GM23338 (cell line): Measurements from ENCODE around the gene ADGRB3. TPM values are rescaled to one million over a fixed set of nuclear protein-coding genes. Genes with fewer than 3 reads are reported as not detected.

Experiments
- ATAC-seq: fragments of 200-7000 bp; cut with Tn5 transposase; 3 replicates; pipeline ENCODE4 v1.9.1; 2020
- DNase-seq: peaks from one replicate; pipeline ENCODE4 v3.0.0-alpha.2; 2015; ENCODE audit warnings: low spot score
- H2AFZ ChIP-seq: fragments of 200-600 bp; sonication (generic); 2 replicates; pipeline ENCODE4 v1.8.0; 2016; ENCODE audit warnings: antibody characterized with exemption, mild to moderate bottlenecking, moderate library complexity
- H3F3A ChIP-seq: fragments of 200-600 bp; sonication (generic); replicated peaks from 2 replicates; pipeline ENCODE4 v1.8.0; 2017; ENCODE audit warnings: antibody characterized with exemption, mixed run types, low read depth
- H3K27ac ChIP-seq: fragments of 200-600 bp; sonication (generic); 2 replicates; pipeline ENCODE4 v1.6.1; 2016; ENCODE audit warnings: low read depth
- H3K27me3 ChIP-seq: fragments of 200-600 bp; sonication (generic); 2 replicates; pipeline ENCODE4 v1.8.0; 2016; ENCODE audit warnings: mild to moderate bottlenecking, mixed run types, moderate library complexity; ENCODE audit not compliant: insufficient read depth
- H3K36me3 ChIP-seq: fragments of 200-600 bp; sonication (generic); 2 replicates; pipeline ENCODE4 v1.8.0; 2016; ENCODE audit warnings: mild to moderate bottlenecking; ENCODE audit not compliant: insufficient read depth
- H3K4me1 ChIP-seq: fragments of 200-600 bp; sonication (generic); 2 replicates; pipeline ENCODE4 v1.8.0; 2016; ENCODE audit warnings: mild to moderate bottlenecking, moderate library complexity; ENCODE audit not compliant: insufficient read depth
- H3K4me2 ChIP-seq: fragments of 200-600 bp; sonication (generic); 2 replicates; pipeline ENCODE4 v1.7.1; 2017; ENCODE audit warnings: mixed run types
- H3K4me3 ChIP-seq: fragments of 200-600 bp; sonication (generic); 2 replicates; pipeline ENCODE4 v1.6.1; 2016; ENCODE audit warnings: mixed run types
- H3K79me2 ChIP-seq: fragments of 200-600 bp; sonication (generic); replicated peaks from 2 replicates; pipeline ENCODE4 v1.8.0; 2017; ENCODE audit warnings: mild to moderate bottlenecking; ENCODE audit not compliant: insufficient read depth
- H3K9me2 ChIP-seq: fragments of 200-600 bp; sonication (generic); 2 replicates; pipeline ENCODE4 v1.8.0; 2017; ENCODE audit not compliant: insufficient read depth
- H4K20me1 ChIP-seq: fragments of 200-600 bp; sonication (generic); replicated peaks from 2 replicates; pipeline ENCODE4 v1.8.0; 2017; ENCODE audit warnings: mild to moderate bottlenecking; ENCODE audit not compliant: insufficient read depth
- H3K27ac Mint-ChIP-seq: 2 replicates; pipeline ENCODE4 v1.8.0; 2020; ENCODE audit warnings: inconsistent platforms, mild to moderate bottlenecking, moderate library complexity, mixed read lengths
- H3K27me3 Mint-ChIP-seq: 3 replicates; pipeline ENCODE4 v1.8.0; 2022; ENCODE audit warnings: low read depth, mild to moderate bottlenecking, moderate library complexity, mixed read lengths, inconsistent platforms; ENCODE audit not compliant: insufficient read depth, poor library complexity
- H3K36me3 Mint-ChIP-seq: 3 replicates; pipeline ENCODE4 v1.8.0; 2021; ENCODE audit warnings: low read depth, mild to moderate bottlenecking, inconsistent platforms, moderate library complexity, mixed read lengths
- H3K4me1 Mint-ChIP-seq: 3 replicates; pipeline ENCODE4 v1.8.0; 2020; ENCODE audit warnings: mild to moderate bottlenecking, inconsistent platforms, mixed read lengths
- H3K4me3 Mint-ChIP-seq: 3 replicates; pipeline ENCODE4 v1.8.0; 2021; ENCODE audit warnings: moderate library complexity, mild to moderate bottlenecking, inconsistent platforms, mixed read lengths
- H3K9me3 Mint-ChIP-seq: 3 replicates; pipeline ENCODE4 v1.8.0; 2020; ENCODE audit warnings: moderate library complexity, mild to moderate bottlenecking, inconsistent platforms, mixed read lengths
- CREB1 ChIP-seq: fragments of 250-450 bp; sonication (Bioruptor Pico); IDR thresholded peaks from 2 replicates; pipeline ENCODE4 v1.5.0; 2020; ENCODE audit warnings: low read depth, mild to moderate bottlenecking, moderate library complexity
- EZH2 ChIP-seq: fragments of 200-600 bp; sonication (generic); IDR thresholded peaks from one replicate; pipeline ENCODE4 v1.8.0; 2017; ENCODE audit warnings: antibody characterized with exemption, mild to moderate bottlenecking, low read depth; ENCODE audit not compliant: unreplicated experiment
- EZH2phosphoT487 ChIP-seq: fragments of 200-600 bp; sonication (generic); IDR thresholded peaks from one replicate; pipeline ENCODE4 v1.8.1; 2018; ENCODE audit warnings: antibody characterized with exemption; ENCODE audit not compliant: unreplicated experiment
- STAT1 ChIP-seq: IDR thresholded peaks from one replicate; pipeline ENCODE4 v1.6.1; 2016; ENCODE audit warnings: antibody characterized with exemption; ENCODE audit not compliant: unreplicated experiment
- ZNF331 ChIP-seq: fragments of 250-450 bp; sonication (Bioruptor Pico); IDR thresholded peaks from 2 replicates; pipeline ENCODE4 v1.5.0; 2020; ENCODE audit warnings: low read depth, mild to moderate bottlenecking, moderate library complexity
- polyA plus RNA-seq: library from polyadenylated mRNA; unstranded; fragments of >200 nt; fragmentation: Nextera tagmentation; extraction: Ambion mirVana; gene quantifications from 2 replicates; pipeline ENCODE4 v1.2.1, GENCODE V29; 2016
- total RNA-seq: library from RNA; depleted of rRNA; stranded (reverse); fragments of >200 nt; shearing (Covaris generic); gene quantifications from 2 replicates; pipeline ENCODE4 v1.2.3, GENCODE V29; 2014
- TF ChIP-seq, protein P1 (sequence below): fragments of 250-450 bp; sonication (Bioruptor Pico); IDR thresholded peaks from 2 replicates; pipeline ENCODE4 v1.5.0; 2020; ENCODE audit warnings: mild to moderate bottlenecking, moderate library complexity
- TF ChIP-seq, protein P2 (sequence below), 2 experiments: fragments of 200-600 bp in 1 of 2; sonication (generic) in 1 of 2; conservative IDR thresholded peaks; 2 replicates each; pipeline versions ENCODE4 v1.5.1 to v1.6.1; 2016 to 2017; ENCODE audit warnings: antibody characterized with exemption in 2 of 2, low read depth in 2 of 2, mild to moderate bottlenecking in 2 of 2, moderate library complexity in 1 of 2
- TF ChIP-seq, protein P3 (sequence below): IDR thresholded peaks from 2 replicates; pipeline ENCODE4 v1.6.1; 2016; ENCODE audit warnings: antibody characterized with exemption
- TF ChIP-seq, protein P4 (sequence below): IDR thresholded peaks from one replicate; pipeline ENCODE4 v1.6.1; 2018; ENCODE audit warnings: antibody characterized with exemption; ENCODE audit not compliant: unreplicated experiment

ADGRB3 gene
- total and polyA plus RNA-seq, 2 experiments from 2014 or later, result 0.92 to 4.0 TPM

DNA sequence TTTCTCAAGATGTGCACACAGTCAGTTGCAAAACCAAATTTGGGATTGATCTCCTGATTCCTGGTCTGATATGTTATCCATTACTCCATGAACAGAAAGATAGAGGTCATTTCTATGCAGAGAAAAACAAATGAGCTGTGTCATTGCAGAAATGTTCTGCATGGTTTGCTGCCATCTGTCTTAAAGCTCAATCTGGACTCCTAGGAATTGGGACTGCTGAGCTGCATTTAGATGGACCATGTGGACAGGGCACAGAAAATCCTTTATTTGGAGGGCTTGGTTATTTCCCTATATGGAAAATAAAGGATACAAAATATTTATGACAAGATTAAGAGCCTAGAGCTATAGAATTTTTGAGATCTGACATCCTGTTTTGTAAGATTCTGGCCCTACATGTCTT lies 91.3 kb downstream of the ADGRB3 start:
- TF ChIP-seq STAT1, result no peak
- TF ChIP-seq, protein P1, sequence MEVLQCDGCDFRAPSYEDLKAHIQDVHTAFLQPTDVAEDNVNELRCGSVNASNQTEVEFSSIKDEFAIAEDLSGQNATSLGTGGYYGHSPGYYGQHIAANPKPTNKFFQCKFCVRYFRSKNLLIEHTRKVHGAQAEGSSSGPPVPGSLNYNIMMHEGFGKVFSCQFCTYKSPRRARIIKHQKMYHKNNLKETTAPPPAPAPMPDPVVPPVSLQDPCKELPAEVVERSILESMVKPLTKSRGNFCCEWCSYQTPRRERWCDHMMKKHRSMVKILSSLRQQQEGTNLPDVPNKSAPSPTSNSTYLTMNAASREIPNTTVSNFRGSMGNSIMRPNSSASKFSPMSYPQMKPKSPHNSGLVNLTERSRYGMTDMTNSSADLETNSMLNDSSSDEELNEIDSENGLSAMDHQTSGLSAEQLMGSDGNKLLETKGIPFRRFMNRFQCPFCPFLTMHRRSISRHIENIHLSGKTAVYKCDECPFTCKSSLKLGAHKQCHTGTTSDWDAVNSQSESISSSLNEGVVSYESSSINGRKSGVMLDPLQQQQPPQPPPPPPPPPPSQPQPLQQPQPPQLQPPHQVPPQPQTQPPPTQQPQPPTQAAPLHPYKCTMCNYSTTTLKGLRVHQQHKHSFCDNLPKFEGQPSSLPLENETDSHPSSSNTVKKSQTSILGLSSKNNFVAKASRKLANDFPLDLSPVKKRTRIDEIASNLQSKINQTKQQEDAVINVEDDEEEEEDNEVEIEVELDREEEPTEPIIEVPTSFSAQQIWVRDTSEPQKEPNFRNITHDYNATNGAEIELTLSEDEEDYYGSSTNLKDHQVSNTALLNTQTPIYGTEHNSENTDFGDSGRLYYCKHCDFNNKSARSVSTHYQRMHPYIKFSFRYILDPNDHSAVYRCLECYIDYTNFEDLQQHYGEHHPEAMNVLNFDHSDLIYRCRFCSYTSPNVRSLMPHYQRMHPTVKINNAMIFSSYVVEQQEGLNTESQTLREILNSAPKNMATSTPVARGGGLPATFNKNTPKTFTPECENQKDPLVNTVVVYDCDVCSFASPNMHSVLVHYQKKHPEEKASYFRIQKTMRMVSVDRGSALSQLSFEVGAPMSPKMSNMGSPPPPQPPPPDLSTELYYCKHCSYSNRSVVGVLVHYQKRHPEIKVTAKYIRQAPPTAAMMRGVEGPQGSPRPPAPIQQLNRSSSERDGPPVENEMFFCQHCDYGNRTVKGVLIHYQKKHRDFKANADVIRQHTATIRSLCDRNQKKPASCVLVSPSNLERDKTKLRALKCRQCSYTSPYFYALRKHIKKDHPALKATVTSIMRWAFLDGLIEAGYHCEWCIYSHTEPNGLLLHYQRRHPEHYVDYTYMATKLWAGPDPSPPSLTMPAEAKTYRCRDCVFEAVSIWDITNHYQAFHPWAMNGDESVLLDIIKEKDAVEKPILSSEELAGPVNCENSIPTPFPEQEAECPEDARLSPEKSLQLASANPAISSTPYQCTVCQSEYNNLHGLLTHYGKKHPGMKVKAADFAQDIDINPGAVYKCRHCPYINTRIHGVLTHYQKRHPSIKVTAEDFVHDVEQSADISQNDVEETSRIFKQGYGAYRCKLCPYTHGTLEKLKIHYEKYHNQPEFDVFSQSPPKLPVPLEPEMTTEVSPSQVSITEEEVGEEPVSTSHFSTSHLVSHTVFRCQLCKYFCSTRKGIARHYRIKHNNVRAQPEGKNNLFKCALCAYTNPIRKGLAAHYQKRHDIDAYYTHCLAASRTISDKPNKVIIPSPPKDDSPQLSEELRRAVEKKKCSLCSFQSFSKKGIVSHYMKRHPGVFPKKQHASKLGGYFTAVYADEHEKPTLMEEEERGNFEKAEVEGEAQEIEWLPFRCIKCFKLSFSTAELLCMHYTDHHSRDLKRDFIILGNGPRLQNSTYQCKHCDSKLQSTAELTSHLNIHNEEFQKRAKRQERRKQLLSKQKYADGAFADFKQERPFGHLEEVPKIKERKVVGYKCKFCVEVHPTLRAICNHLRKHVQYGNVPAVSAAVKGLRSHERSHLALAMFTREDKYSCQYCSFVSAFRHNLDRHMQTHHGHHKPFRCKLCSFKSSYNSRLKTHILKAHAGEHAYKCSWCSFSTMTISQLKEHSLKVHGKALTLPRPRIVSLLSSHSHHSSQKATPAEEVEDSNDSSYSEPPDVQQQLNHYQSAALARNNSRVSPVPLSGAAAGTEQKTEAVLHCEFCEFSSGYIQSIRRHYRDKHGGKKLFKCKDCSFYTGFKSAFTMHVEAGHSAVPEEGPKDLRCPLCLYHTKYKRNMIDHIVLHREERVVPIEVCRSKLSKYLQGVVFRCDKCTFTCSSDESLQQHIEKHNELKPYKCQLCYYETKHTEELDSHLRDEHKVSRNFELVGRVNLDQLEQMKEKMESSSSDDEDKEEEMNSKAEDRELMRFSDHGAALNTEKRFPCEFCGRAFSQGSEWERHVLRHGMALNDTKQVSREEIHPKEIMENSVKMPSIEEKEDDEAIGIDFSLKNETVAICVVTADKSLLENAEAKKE (CRISPR knock-in tag), result no peak
- Mint-ChIP-seq H3K27ac (no peak overlapping the region), H3K4me1 (peaks cover 3% of the 10 kb centered on the region; the same call in 2 of the 3 replicates), H3K27me3 (no peaks in the 10 kb centered on the region), H3K9me3 (no peaks in the 10 kb centered on the region), H3K4me3 (no peak overlapping the region), H3K36me3 (no peaks in the 10 kb centered on the region)
- Histone ChIP-seq H3K4me2 (no peak overlapping the region), H3K27me3 (no peaks in the 10 kb centered on the region), H2AFZ (no peak overlapping the region), H4K20me1 (no peaks in the 10 kb centered on the region), H3K4me1 (no peaks in the 10 kb centered on the region), H3K9me2 (no peaks in the 10 kb centered on the region), H3K36me3 (no peaks in the 10 kb centered on the region), H3K4me3 (no peak overlapping the region), H3F3A (no peaks in the 10 kb centered on the region), H3K79me2 (no peaks in the 10 kb centered on the region), H3K27ac (no peak overlapping the region)
- DNase-seq, result no peak
- no peak for ATAC-seq

DNA sequence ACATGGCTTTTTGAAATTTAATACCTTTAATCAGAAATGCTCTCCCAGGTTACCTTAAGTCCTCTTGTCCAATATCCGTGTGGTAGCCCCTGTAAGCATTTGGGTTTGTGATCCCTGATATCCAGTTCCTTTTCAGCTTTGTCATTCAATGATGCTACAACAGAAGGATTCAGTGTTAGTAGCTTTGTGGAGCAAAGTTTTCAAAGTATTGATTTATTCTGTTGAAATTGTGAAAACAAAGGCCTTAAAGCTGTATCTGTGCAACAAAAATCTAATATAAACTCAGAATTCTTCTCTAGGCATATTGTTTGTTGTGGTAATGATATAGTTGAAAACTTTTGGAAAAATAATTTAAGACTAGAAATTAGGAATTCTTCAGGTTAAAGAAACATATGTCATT lies 91.9 kb downstream of the ADGRB3 start:
- Histone ChIP-seq H3K79me2 (no peaks in the 10 kb centered on the region), H3K36me3 (no peaks in the 10 kb centered on the region), H2AFZ (no peak overlapping the region), H3K27ac (no peak overlapping the region), H3K4me2 (no peak overlapping the region), H4K20me1 (no peaks in the 10 kb centered on the region), H3K4me1 (no peaks in the 10 kb centered on the region), H3K27me3 (no peaks in the 10 kb centered on the region), H3F3A (no peaks in the 10 kb centered on the region), H3K4me3 (no peak overlapping the region), H3K9me2 (no peaks in the 10 kb centered on the region)
- DNase-seq, result no peak
- H3K4me3 Mint-ChIP-seq, result no peak overlapping the region
- peaks cover 3% of the 10 kb centered on the region; the same call in 2 of the 3 replicates for H3K4me1 Mint-ChIP-seq
- TF ChIP-seq, protein P2, sequence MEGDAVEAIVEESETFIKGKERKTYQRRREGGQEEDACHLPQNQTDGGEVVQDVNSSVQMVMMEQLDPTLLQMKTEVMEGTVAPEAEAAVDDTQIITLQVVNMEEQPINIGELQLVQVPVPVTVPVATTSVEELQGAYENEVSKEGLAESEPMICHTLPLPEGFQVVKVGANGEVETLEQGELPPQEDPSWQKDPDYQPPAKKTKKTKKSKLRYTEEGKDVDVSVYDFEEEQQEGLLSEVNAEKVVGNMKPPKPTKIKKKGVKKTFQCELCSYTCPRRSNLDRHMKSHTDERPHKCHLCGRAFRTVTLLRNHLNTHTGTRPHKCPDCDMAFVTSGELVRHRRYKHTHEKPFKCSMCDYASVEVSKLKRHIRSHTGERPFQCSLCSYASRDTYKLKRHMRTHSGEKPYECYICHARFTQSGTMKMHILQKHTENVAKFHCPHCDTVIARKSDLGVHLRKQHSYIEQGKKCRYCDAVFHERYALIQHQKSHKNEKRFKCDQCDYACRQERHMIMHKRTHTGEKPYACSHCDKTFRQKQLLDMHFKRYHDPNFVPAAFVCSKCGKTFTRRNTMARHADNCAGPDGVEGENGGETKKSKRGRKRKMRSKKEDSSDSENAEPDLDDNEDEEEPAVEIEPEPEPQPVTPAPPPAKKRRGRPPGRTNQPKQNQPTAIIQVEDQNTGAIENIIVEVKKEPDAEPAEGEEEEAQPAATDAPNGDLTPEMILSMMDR (conservative IDR thresholded peaks at IDR 0.05; ENCODE audit: low read depth in 2 of 2), result no peak
- TF ChIP-seq EZH2phosphoT487, result no peak
- no peak for TF ChIP-seq EZH2
- TF ChIP-seq ZNF331 (CRISPR knock-in tag), result no peak
- TF ChIP-seq, protein P3, sequence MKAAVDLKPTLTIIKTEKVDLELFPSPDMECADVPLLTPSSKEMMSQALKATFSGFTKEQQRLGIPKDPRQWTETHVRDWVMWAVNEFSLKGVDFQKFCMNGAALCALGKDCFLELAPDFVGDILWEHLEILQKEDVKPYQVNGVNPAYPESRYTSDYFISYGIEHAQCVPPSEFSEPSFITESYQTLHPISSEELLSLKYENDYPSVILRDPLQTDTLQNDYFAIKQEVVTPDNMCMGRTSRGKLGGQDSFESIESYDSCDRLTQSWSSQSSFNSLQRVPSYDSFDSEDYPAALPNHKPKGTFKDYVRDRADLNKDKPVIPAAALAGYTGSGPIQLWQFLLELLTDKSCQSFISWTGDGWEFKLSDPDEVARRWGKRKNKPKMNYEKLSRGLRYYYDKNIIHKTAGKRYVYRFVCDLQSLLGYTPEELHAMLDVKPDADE, result no peak
- TF ChIP-seq, protein P4, sequence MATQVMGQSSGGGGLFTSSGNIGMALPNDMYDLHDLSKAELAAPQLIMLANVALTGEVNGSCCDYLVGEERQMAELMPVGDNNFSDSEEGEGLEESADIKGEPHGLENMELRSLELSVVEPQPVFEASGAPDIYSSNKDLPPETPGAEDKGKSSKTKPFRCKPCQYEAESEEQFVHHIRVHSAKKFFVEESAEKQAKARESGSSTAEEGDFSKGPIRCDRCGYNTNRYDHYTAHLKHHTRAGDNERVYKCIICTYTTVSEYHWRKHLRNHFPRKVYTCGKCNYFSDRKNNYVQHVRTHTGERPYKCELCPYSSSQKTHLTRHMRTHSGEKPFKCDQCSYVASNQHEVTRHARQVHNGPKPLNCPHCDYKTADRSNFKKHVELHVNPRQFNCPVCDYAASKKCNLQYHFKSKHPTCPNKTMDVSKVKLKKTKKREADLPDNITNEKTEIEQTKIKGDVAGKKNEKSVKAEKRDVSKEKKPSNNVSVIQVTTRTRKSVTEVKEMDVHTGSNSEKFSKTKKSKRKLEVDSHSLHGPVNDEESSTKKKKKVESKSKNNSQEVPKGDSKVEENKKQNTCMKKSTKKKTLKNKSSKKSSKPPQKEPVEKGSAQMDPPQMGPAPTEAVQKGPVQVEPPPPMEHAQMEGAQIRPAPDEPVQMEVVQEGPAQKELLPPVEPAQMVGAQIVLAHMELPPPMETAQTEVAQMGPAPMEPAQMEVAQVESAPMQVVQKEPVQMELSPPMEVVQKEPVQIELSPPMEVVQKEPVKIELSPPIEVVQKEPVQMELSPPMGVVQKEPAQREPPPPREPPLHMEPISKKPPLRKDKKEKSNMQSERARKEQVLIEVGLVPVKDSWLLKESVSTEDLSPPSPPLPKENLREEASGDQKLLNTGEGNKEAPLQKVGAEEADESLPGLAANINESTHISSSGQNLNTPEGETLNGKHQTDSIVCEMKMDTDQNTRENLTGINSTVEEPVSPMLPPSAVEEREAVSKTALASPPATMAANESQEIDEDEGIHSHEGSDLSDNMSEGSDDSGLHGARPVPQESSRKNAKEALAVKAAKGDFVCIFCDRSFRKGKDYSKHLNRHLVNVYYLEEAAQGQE, result no peak
- TF ChIP-seq CREB1 (CRISPR knock-in tag), result no peak
- H3K36me3 Mint-ChIP-seq, result no peaks in the 10 kb centered on the region
- no peak for ATAC-seq
- H3K9me3 Mint-ChIP-seq, result no peaks in the 10 kb centered on the region
- no peak overlapping the region for H3K27ac Mint-ChIP-seq
- H3K27me3 Mint-ChIP-seq, result no peaks in the 10 kb centered on the region
